Measurements from ENCODE around the gene LRRC4.

DNA sequence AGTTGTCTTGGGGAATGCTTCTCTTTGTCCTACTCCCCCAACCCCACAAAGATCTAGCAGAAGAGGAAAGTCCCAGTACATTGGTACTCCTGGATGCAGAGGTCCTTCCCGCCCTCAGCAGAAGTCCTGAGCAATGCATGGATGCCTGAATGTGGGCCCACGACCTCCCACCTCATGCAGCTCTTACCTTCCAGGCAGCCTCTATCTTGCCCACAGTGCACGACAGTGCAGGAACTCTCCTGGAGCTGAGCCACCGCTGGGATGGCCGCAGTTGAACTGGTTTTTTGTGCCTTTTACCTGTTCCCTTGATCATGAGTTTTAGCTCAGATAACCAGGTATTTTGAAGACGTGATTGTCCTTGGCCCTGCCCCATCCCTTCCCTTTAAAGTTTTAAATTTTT is 37.9 kb downstream of the LRRC4 start:
- TF ChIP-seq RXRA (IDR thresholded peaks at IDR 0.05; ENCODE audit: borderline replicate concordance, low read depth) = no peak
- TF ChIP-seq TAF1 (IDR thresholded peaks at IDR 0.05; ENCODE audit: borderline replicate concordance, low read depth, low read length) = no peak
- TF ChIP-seq, protein P1, sequence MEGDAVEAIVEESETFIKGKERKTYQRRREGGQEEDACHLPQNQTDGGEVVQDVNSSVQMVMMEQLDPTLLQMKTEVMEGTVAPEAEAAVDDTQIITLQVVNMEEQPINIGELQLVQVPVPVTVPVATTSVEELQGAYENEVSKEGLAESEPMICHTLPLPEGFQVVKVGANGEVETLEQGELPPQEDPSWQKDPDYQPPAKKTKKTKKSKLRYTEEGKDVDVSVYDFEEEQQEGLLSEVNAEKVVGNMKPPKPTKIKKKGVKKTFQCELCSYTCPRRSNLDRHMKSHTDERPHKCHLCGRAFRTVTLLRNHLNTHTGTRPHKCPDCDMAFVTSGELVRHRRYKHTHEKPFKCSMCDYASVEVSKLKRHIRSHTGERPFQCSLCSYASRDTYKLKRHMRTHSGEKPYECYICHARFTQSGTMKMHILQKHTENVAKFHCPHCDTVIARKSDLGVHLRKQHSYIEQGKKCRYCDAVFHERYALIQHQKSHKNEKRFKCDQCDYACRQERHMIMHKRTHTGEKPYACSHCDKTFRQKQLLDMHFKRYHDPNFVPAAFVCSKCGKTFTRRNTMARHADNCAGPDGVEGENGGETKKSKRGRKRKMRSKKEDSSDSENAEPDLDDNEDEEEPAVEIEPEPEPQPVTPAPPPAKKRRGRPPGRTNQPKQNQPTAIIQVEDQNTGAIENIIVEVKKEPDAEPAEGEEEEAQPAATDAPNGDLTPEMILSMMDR (IDR thresholded peaks at IDR 0.05) = no peak
